Caco-2 (cell line): Measurements from ENCODE around the gene ADGRA1. TPM values are rescaled to one million over a fixed set of nuclear protein-coding genes. Genes with fewer than 3 reads are reported as not detected.

Experiments used
- BruUV-seq: library from RNA; stranded (reverse); fragments of 400-500 nt; replicated peaks from 2 replicates; lab custom pipeline; 2021; lab: Mats Ljungman, UMichigan
- CTCF ChIA-PET: fragments of 300-600 bp; sonication (Branson Sonifier 250); formaldehyde crosslinking; loops from one replicate; lab custom pipeline; 2022; ENCODE audit warnings: antibody characterized with exemption; lab: Charles Lee
- POLR2A ChIA-PET: fragments of 300-600 bp; sonication (Branson Sonifier 250); formaldehyde crosslinking; loops from one replicate; lab custom pipeline; 2022; ENCODE audit warnings: antibody characterized with exemption; lab: Charles Lee
- DNase-seq, 2 experiments: peaks; one replicate each; pipeline versions ENCODE4 v3.0.0 to v3.0.0-alpha.2; 2020 to 2022
- H3K27me3 ChIP-seq: replicated peaks from 2 replicates; pipeline ENCODE4 v1.6.0; 2011; ENCODE audit warnings: low read length; ENCODE audit not compliant: control insufficient read depth, insufficient read depth
- H3K36me3 ChIP-seq: 2 replicates; pipeline ENCODE4 v1.5.1; 2011; ENCODE audit warnings: low read length; ENCODE audit not compliant: control insufficient read depth, insufficient read depth
- H3K4me1 ChIP-seq: fragments of 250-450 bp; sonication (Bioruptor Pico); 2 replicates; pipeline ENCODE4 v1.5.1; 2020; ENCODE audit warnings: mild to moderate bottlenecking
- H3K4me3 ChIP-seq: 2 replicates; pipeline ENCODE4 v1.5.1; 2011; ENCODE audit warnings: low read depth, mild to moderate bottlenecking, control low read depth, low read length
- H3K9me3 ChIP-seq: fragments of 250-450 bp; sonication (Bioruptor Pico); 2 replicates; pipeline ENCODE4 v1.5.1; 2020; ENCODE audit warnings: mild to moderate bottlenecking, moderate library complexity
- H3K27ac Mint-ChIP-seq: one replicate; pipeline ENCODE4 v1.8.0; 2022; ENCODE audit warnings: mixed read lengths; ENCODE audit not compliant: unreplicated experiment
- H3K27me3 Mint-ChIP-seq: one replicate; pipeline ENCODE4 v1.8.0; 2022; ENCODE audit warnings: mixed read lengths; ENCODE audit not compliant: insufficient read depth, unreplicated experiment
- H3K36me3 Mint-ChIP-seq: one replicate; pipeline ENCODE4 v1.8.0; 2022; ENCODE audit warnings: mild to moderate bottlenecking, mixed read lengths; ENCODE audit not compliant: insufficient read depth, unreplicated experiment
- H3K4me1 Mint-ChIP-seq: one replicate; pipeline ENCODE4 v1.8.0; 2022; ENCODE audit warnings: low read depth, mixed read lengths; ENCODE audit not compliant: unreplicated experiment
- H3K4me3 Mint-ChIP-seq: one replicate; pipeline ENCODE4 v1.8.0; 2022; ENCODE audit warnings: mild to moderate bottlenecking, moderate library complexity, mixed read lengths; ENCODE audit not compliant: unreplicated experiment
- H3K9me3 Mint-ChIP-seq: one replicate; pipeline ENCODE4 v1.8.0; 2022; ENCODE audit warnings: mixed read lengths; ENCODE audit not compliant: unreplicated experiment
- CTCF ChIP-seq, 2 experiments: fragments of 200-600 bp in 1 of 2; IDR thresholded peaks; 1 replicate in 1 of 2; 2 replicates in 1 of 2; pipeline versions ENCODE4 v1.5.1 to v1.8.0; 2011 to 2022; ENCODE audit warnings: antibody characterized with exemption in 1 of 2, control low read depth in 1 of 2, inconsistent platforms in 1 of 2, low read depth in 1 of 2, low read length in 1 of 2, mild to moderate bottlenecking in 1 of 2, moderate library complexity in 1 of 2; ENCODE audit not compliant: insufficient read depth in 1 of 2, severe bottlenecking in 1 of 2, unreplicated experiment in 1 of 2
- intact Hi-C: fragments of 100-400 bp; cut with micrococcal nuclease; formaldehyde crosslinking; loops from one replicate; pipeline ENCODE4 v1.10.0; 2022; ENCODE audit not compliant: unreplicated experiment
- total RNA-seq: library from RNA; stranded (reverse); gene quantifications from 2 replicates; pipeline ENCODE4 v1.2.3, GENCODE V29; 2022

ADGRA1 gene
- total RNA-seq, 1 experiment from 2014 or later: not detected

- intact Hi-C loops: no loop called here
- Histone ChIP-seq H3K9me3 (no peaks in the 10 kb centered on the region), H3K27me3 (peaks cover 7% of the 10 kb centered on the region), H3K4me3 (no peak overlapping the region), H3K36me3 (no peaks in the 10 kb centered on the region), H3K4me1 (peaks cover 14% of the 10 kb centered on the region; the same call in 1 of the 2 replicates)
- ChIA-PET CTCF (no interaction called here), POLR2A (no interaction called here)
- Mint-ChIP-seq H3K27ac (no peak overlapping the region), H3K36me3 (no peaks in the 10 kb centered on the region), H3K9me3 (no peaks in the 10 kb centered on the region), H3K4me3 (peak overlapping the region; percentile 61), H3K27me3 (peaks cover 43% of the 10 kb centered on the region), H3K4me1 (no peaks in the 10 kb centered on the region)
- TF ChIP-seq CTCF (IDR thresholded peaks at IDR 0.05; ENCODE audit: insufficient read depth in 1 of 2, low read depth in 1 of 2, low read length in 1 of 2, severe bottlenecking in 1 of 2, unreplicated experiment in 1 of 2): no peak
- no peak for DNase-seq
- no TSS peak for BruUV-seq
Observed at GRCh38 chr10:133087045-133087678, 562 bp upstream of the ADGRA1 start.

GRCh38 chr10:133088179-133088955 lies 643 bp downstream of the ADGRA1 start:
- no peaks in the 10 kb centered on the region for H3K9me3 Mint-ChIP-seq
- no peak overlapping the region for H3K4me3 Mint-ChIP-seq
- H3K4me1 ChIP-seq: peaks cover 14% of the 10 kb centered on the region; the same call in 1 of the 2 replicates
- no peaks in the 10 kb centered on the region; the same call in 1 of the 2 replicates for H3K9me3 ChIP-seq
- H3K27me3 Mint-ChIP-seq: peaks cover 48% of the 10 kb centered on the region
- no peaks in the 10 kb centered on the region for H3K4me1 Mint-ChIP-seq
- BruUV-seq: no TSS peak
- H3K4me3 ChIP-seq: no peak overlapping the region
- H3K27me3 ChIP-seq: peaks cover 7% of the 10 kb centered on the region
- no peak for TF ChIP-seq CTCF (IDR thresholded peaks at IDR 0.05; ENCODE audit: insufficient read depth in 1 of 2, low read depth in 1 of 2, low read length in 1 of 2, severe bottlenecking in 1 of 2, unreplicated experiment in 1 of 2)
- POLR2A ChIA-PET: no interaction called here
- intact Hi-C loops: no loop called here
- H3K27ac Mint-ChIP-seq: no peak overlapping the region
- CTCF ChIA-PET: no interaction called here
- DNase-seq: no peak
- H3K36me3 ChIP-seq: no peaks in the 10 kb centered on the region
- no peaks in the 10 kb centered on the region for H3K36me3 Mint-ChIP-seq

- peaks cover 7% of the 10 kb centered on the region for H3K27me3 ChIP-seq
- no peak for DNase-seq
- H3K36me3 ChIP-seq: no peaks in the 10 kb centered on the region
- peaks cover 43% of the 10 kb centered on the region for H3K27me3 Mint-ChIP-seq
- BruUV-seq: no TSS peak
- H3K27ac Mint-ChIP-seq: no peak overlapping the region
- H3K36me3 Mint-ChIP-seq: no peaks in the 10 kb centered on the region
- peaks cover 14% of the 10 kb centered on the region; the same call in 1 of the 2 replicates for H3K4me1 ChIP-seq
- no peak for TF ChIP-seq CTCF (IDR thresholded peaks at IDR 0.05; ENCODE audit: insufficient read depth in 1 of 2, low read depth in 1 of 2, low read length in 1 of 2, severe bottlenecking in 1 of 2, unreplicated experiment in 1 of 2)
- no peaks in the 10 kb centered on the region for H3K9me3 Mint-ChIP-seq
- CTCF ChIA-PET: no interaction called here
- intact Hi-C loops: loop anchor here (1.0 kb wide), 1 partner anchor 152 kb away; no protein-coding TSS in a partner anchor
- H3K4me3 Mint-ChIP-seq: no peak overlapping the region
- H3K9me3 ChIP-seq: no peaks in the 10 kb centered on the region; the same call in 1 of the 2 replicates
- no peak overlapping the region for H3K4me3 ChIP-seq
- POLR2A ChIA-PET: no interaction called here
- no peaks in the 10 kb centered on the region for H3K4me1 Mint-ChIP-seq
Observed at GRCh38 chr10:133088956-133089800, 1.5 kb downstream of the ADGRA1 start.
